ENCODE data around the gene PLCB3. TPM values are rescaled to one million over a fixed set of nuclear protein-coding genes. Genes with fewer than 3 reads are reported as not detected.

The PLCB3 gene
- total and polyA plus RNA-seq, 2 donors (not counting 1 experiment from before 2014, with no cell fraction given), result 17.2 to 37.2 TPM

- H2AFZ ChIP-seq (ENCODE audit: low read length), result no peak overlapping the region
- peak overlapping the region; percentile 96 for H3K27ac ChIP-seq (ENCODE audit: insufficient read depth, low read length)
- peaks cover 20% of the 10 kb centered on the region for H3K4me1 ChIP-seq (ENCODE audit: control insufficient read depth, extremely low read depth, insufficient read depth, low read length)
- H3K4me2 ChIP-seq (ENCODE audit: extremely low read depth, insufficient read depth, low read length), result peak overlapping the region; percentile 15
- H3K9ac ChIP-seq (ENCODE audit: insufficient read depth, low read length), result peak overlapping the region; percentile 94
- no peaks in the 10 kb centered on the region for H3K9me3 ChIP-seq (ENCODE audit: control insufficient read depth, insufficient read depth, low read depth, low read length)
- peak overlapping the region; percentile 45 to 81 (median 55) for H3K4me3 ChIP-seq (replicated peaks in 1 of 4; ENCODE audit: control extremely low read depth in 1 of 4, insufficient read depth in 1 of 4, low read depth in 3 of 4, low read length in 4 of 4)
- H4K20me1 ChIP-seq (ENCODE audit: control insufficient read depth, extremely low read depth, insufficient read depth, low read length), result no peaks in the 10 kb centered on the region
- no peak for TF ChIP-seq CTCF (conservative IDR thresholded peaks at IDR 0.05 in 1 of 2, IDR thresholded peaks at IDR 0.05 in 1 of 2; ENCODE audit: low read depth in 1 of 2, low read length in 2 of 2)
- TF ChIP-seq EZH2 (IDR thresholded peaks at IDR 0.05; ENCODE audit: low read length, missing control alignments), result no peak
- DNase-seq (ENCODE audit: low read depth in 2 of 2), result peak; percentile 97 to 99
- peaks cover 15% of the 10 kb centered on the region for H3K36me3 ChIP-seq (ENCODE audit: control insufficient read depth, insufficient read depth, low read length)
- H3K27me3 ChIP-seq (ENCODE audit: control insufficient read depth, insufficient read depth, low read length), result no peaks in the 10 kb centered on the region
- H3K79me2 ChIP-seq (ENCODE audit: control insufficient read depth, insufficient read depth, low read length), result peaks cover 37% of the 10 kb centered on the region
Observed at GRCh38 chr11:64241241-64241490, 10.2 kb upstream of the PLCB3 start.

DNA sequence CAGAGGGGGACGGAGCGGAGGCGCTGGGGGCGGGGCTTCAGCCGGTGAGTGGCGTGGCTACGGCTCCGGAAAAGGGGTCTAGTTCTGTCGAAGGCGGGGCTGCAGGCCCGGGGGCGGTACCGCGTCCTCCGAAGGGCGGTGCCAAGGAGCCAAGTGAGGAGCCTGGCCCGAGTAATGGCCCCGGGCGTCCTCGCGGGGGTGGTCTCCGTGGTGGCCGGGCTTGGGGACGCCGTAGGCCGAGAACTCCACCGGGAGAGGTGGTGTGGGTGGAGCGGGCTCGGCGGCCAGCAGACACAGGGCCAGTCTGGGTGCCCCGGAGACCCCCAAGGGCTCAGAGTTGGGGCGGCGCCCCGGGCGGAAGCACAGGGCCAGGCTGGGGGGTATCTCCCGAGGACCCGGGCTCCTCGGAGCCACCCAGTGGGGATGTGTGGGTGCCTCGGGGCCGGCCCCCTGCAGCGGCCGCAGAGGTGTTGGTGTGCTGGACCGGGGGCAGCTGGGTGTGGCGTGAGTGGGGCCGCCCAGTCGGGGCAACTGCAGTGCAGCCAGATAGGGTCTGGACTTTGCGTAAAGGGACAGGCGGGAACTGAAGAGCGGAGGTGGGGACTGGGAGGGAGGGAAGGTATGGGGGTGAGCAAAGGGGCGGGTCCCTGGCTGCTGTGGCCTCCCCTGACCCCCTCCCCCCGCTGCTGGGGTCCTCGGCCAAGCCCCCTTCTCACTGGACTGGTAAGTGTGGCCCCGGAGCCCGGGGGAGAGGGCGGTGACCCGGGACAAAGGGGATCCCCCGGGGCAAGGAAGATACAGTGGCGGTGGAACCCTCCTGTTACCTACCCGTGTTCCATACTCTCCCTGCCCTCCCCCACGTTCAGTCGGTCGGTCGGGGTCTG lies 9.6 kb upstream of the PLCB3 start:
- no peak for TF ChIP-seq CTCF (conservative IDR thresholded peaks at IDR 0.05 in 1 of 2, IDR thresholded peaks at IDR 0.05 in 1 of 2; ENCODE audit: low read depth in 1 of 2, low read length in 2 of 2)
- no peak for TF ChIP-seq EZH2 (IDR thresholded peaks at IDR 0.05; ENCODE audit: low read length, missing control alignments)
- Histone ChIP-seq H2AFZ (ENCODE audit: low read length) (no peak overlapping the region), H3K36me3 (ENCODE audit: control insufficient read depth, insufficient read depth, low read length) (peaks cover 15% of the 10 kb centered on the region), H3K9ac (ENCODE audit: insufficient read depth, low read length) (peak overlapping the region; percentile 78), H3K27ac (ENCODE audit: insufficient read depth, low read length) (peak overlapping the region; percentile 78), H3K4me2 (ENCODE audit: extremely low read depth, insufficient read depth, low read length) (peak overlapping the region; percentile 81), H3K79me2 (ENCODE audit: control insufficient read depth, insufficient read depth, low read length) (peaks cover 38% of the 10 kb centered on the region), H3K9me3 (ENCODE audit: control insufficient read depth, insufficient read depth, low read depth, low read length) (no peaks in the 10 kb centered on the region), H3K27me3 (ENCODE audit: control insufficient read depth, insufficient read depth, low read length) (no peaks in the 10 kb centered on the region), H4K20me1 (ENCODE audit: control insufficient read depth, extremely low read depth, insufficient read depth, low read length) (no peaks in the 10 kb centered on the region), H3K4me3 (replicated peaks in 1 of 4; ENCODE audit: control extremely low read depth in 1 of 4, insufficient read depth in 1 of 4, low read depth in 3 of 4, low read length in 4 of 4) (peak overlapping the region; percentile 68 to 92 (median 84)), H3K4me1 (ENCODE audit: control insufficient read depth, extremely low read depth, insufficient read depth, low read length) (peaks cover 20% of the 10 kb centered on the region)
- peak in 1 of 2 donors; percentile 48 for DNase-seq (ENCODE audit: low read depth in 2 of 2)

DNA sequence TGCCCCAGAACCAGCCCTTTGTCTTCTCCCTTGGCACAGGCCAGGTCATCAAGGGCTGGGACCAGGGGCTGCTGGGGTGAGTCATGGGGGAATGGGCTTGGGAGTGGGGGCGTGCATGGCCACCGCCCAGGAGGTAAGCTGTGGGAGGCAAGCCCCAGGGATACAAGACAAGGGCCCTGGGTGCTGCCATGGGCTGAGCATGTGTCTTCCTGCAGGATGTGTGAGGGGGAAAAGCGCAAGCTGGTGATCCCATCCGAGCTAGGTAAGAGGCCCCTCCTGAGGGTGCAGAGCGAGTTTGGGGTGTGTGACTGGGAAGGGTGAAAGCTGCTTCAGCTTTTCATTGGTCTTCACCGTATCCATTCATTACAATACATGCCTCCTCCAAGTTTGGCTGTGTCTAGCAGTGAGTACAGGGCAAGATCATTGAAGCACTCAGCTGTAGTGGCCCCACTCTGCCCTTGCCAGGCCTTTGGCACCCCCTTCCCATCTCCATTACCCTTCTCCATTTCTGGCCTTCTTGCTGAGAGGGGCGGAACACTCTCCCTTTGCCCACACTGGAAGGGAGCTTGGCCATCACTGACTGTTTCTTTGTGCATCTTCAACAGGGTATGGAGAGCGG lies 8.0 kb upstream of the PLCB3 start:
- H3K27me3 ChIP-seq (ENCODE audit: control insufficient read depth, insufficient read depth, low read length), result no peaks in the 10 kb centered on the region
- H3K9me3 ChIP-seq (ENCODE audit: control insufficient read depth, insufficient read depth, low read depth, low read length), result no peaks in the 10 kb centered on the region
- TF ChIP-seq EZH2 (IDR thresholded peaks at IDR 0.05; ENCODE audit: low read length, missing control alignments), result no peak
- TF ChIP-seq CTCF (conservative IDR thresholded peaks at IDR 0.05 in 1 of 2, IDR thresholded peaks at IDR 0.05 in 1 of 2; ENCODE audit: low read depth in 1 of 2, low read length in 2 of 2), result no peak
- no peak for DNase-seq (ENCODE audit: low read depth in 2 of 2)
- no peak overlapping the region for H3K4me2 ChIP-seq (ENCODE audit: extremely low read depth, insufficient read depth, low read length)
- no peak overlapping the region for H2AFZ ChIP-seq (ENCODE audit: low read length)
- peaks cover 23% of the 10 kb centered on the region for H3K4me1 ChIP-seq (ENCODE audit: control insufficient read depth, extremely low read depth, insufficient read depth, low read length)
- no peaks in the 10 kb centered on the region for H4K20me1 ChIP-seq (ENCODE audit: control insufficient read depth, extremely low read depth, insufficient read depth, low read length)
- no peak overlapping the region for H3K27ac ChIP-seq (ENCODE audit: insufficient read depth, low read length)
- H3K9ac ChIP-seq (ENCODE audit: insufficient read depth, low read length), result no peak overlapping the region
- H3K79me2 ChIP-seq (ENCODE audit: control insufficient read depth, insufficient read depth, low read length), result peaks cover 38% of the 10 kb centered on the region
- peak overlapping the region in 1 of 4 experiments; percentile 92 for H3K4me3 ChIP-seq (replicated peaks in 1 of 4; ENCODE audit: control extremely low read depth in 1 of 4, insufficient read depth in 1 of 4, low read depth in 3 of 4, low read length in 4 of 4)
- peaks cover 7% of the 10 kb centered on the region for H3K36me3 ChIP-seq (ENCODE audit: control insufficient read depth, insufficient read depth, low read length)

Measured in fibroblast of lung (primary cell).